Endothelial cell of umbilical vein (primary cell): ENCODE results near the gene CSF2. TPM values are rescaled to one million over a fixed set of nuclear protein-coding genes. Genes with fewer than 3 reads are reported as not detected.

Experiments used
- BruUV-seq: library from RNA; stranded (reverse); fragments of 400-500 nt; replicated peaks from 2 replicates; lab custom pipeline; 2021; lab: Mats Ljungman, UMichigan
- CTCF ChIA-PET: fragments of 300-600, 350-600 bp; sonication (Branson Sonifier 250); formaldehyde crosslinking; loops from one replicate; lab custom pipeline; 2021; ENCODE audit warnings: antibody characterized with exemption, inconsistent platforms; lab: Charles Lee
- POLR2A ChIA-PET: fragments of 300-600, 350-600 bp; sonication (Branson Sonifier 250); formaldehyde crosslinking; loops from one replicate; lab custom pipeline; 2021; ENCODE audit warnings: antibody characterized with exemption, inconsistent platforms; lab: Charles Lee
- DNase-seq: peaks from one replicate; pipeline ENCODE4 v3.0.0-alpha.2; 2011; ENCODE audit warnings: low read depth, low spot score
- FAIRE-seq: peaks from 2 replicates; lab custom pipeline; 2011; peaks lifted over from hg19 to GRCh38; lab: Jason Lieb, UNC
- H2AFZ ChIP-seq: 2 replicates; pipeline ENCODE4 v1.6.0; 2012; ENCODE audit warnings: low read depth, low read length, control low read depth, inconsistent platforms
- H3K27ac ChIP-seq: 2 replicates; pipeline ENCODE4 v1.5.1; 2011; ENCODE audit warnings: low read depth, mild to moderate bottlenecking, control low read depth, low read length, moderate library complexity; ENCODE audit not compliant: insufficient read depth
- H3K27me3 ChIP-seq, 2 experiments: 2 replicates each; pipeline versions ENCODE4 v1.6.0 to v1.6.1; 2011; ENCODE audit warnings: low read length in 2 of 2, mixed read lengths in 1 of 2; ENCODE audit not compliant: control insufficient read depth in 2 of 2, insufficient read depth in 2 of 2
- H3K36me3 ChIP-seq, 2 experiments: 2 replicates in 1 of 2; 3 replicates in 1 of 2; pipeline ENCODE4 v1.5.1; 2011; ENCODE audit warnings: low read length in 2 of 2, mild to moderate bottlenecking in 1 of 2, moderate library complexity in 1 of 2; ENCODE audit not compliant: control insufficient read depth in 2 of 2, insufficient read depth in 2 of 2; ENCODE audit errors: extremely low read depth in 1 of 2
- H3K4me1 ChIP-seq: 3 replicates; pipeline ENCODE4 v1.5.1; 2011; ENCODE audit warnings: mild to moderate bottlenecking, low read length; ENCODE audit not compliant: control insufficient read depth, insufficient read depth; ENCODE audit errors: extremely low read depth
- H3K4me2 ChIP-seq: 2 replicates; pipeline ENCODE4 v1.6.1; 2011; ENCODE audit warnings: low read length, control low read depth, mixed read lengths; ENCODE audit not compliant: insufficient read depth
- H3K4me3 ChIP-seq, 3 experiments: fragments of 200-600 bp in 1 of 3; sonication (generic), shearing (Covaris generic) in 1 of 3; replicated peaks in 1 of 3; 2 replicates each; pipeline ENCODE4 v1.5.1; 2011 to 2016; ENCODE audit warnings: control low read depth in 3 of 3, low read length in 3 of 3, mild to moderate bottlenecking in 2 of 3, inconsistent platforms in 1 of 3, low read depth in 1 of 3, moderate library complexity in 1 of 3; ENCODE audit not compliant: insufficient read depth in 1 of 3
- H3K79me2 ChIP-seq: 2 replicates; pipeline ENCODE4 v1.6.0; 2012; ENCODE audit warnings: low read length, inconsistent platforms; ENCODE audit not compliant: control insufficient read depth, insufficient read depth
- H3K9ac ChIP-seq: replicated peaks from 2 replicates; pipeline ENCODE3; 2011; ENCODE audit warnings: low read length, control low read depth; ENCODE audit not compliant: insufficient read depth; ENCODE audit errors: extremely low read depth
- H3K9me1 ChIP-seq: replicated peaks from 3 replicates; pipeline ENCODE4 v1.6.0; 2011; ENCODE audit warnings: mild to moderate bottlenecking, low read length; ENCODE audit not compliant: control insufficient read depth, insufficient read depth; ENCODE audit errors: extremely low read depth
- H3K9me3 ChIP-seq: replicated peaks from 2 replicates; pipeline ENCODE4 v1.5.1; 2012; ENCODE audit warnings: low read length, inconsistent platforms; ENCODE audit not compliant: control insufficient read depth, insufficient read depth
- H4K20me1 ChIP-seq: replicated peaks from 2 replicates; pipeline ENCODE3; 2011; ENCODE audit warnings: mild to moderate bottlenecking, low read length; ENCODE audit not compliant: control insufficient read depth, insufficient read depth; ENCODE audit errors: extremely low read depth
- CTCF ChIP-seq, 2 donors: IDR thresholded peaks; 1 replicate in 1 of 2; 2 replicates in 1 of 2; pipeline ENCODE4 v1.5.1; 2011; ENCODE audit warnings: low read length in 2 of 2, mild to moderate bottlenecking in 2 of 2, moderate library complexity in 2 of 2, control low read depth in 1 of 2, inconsistent platforms in 1 of 2, low read depth in 1 of 2; ENCODE audit not compliant: insufficient read depth in 1 of 2; ENCODE audit errors: extremely low read depth in 1 of 2
- EZH2 ChIP-seq: IDR thresholded peaks from 2 replicates; pipeline ENCODE4 v1.6.1; 2012; ENCODE audit warnings: borderline replicate concordance, low read depth, mild to moderate bottlenecking, moderate library complexity, low read length, inconsistent platforms; ENCODE audit not compliant: severe bottlenecking
- FOS ChIP-seq: IDR thresholded peaks from 2 replicates; pipeline ENCODE4 v1.6.1; 2011; ENCODE audit warnings: mild to moderate bottlenecking, low read length, moderate library complexity, borderline replicate concordance; ENCODE audit not compliant: insufficient read depth
- GATA2 ChIP-seq: IDR thresholded peaks from 2 replicates; pipeline ENCODE4 v1.7.0; 2011; ENCODE audit warnings: low read depth, mild to moderate bottlenecking, moderate library complexity, mixed read lengths, low read length; ENCODE audit not compliant: insufficient read length, insufficient read depth
- JUN ChIP-seq: IDR thresholded peaks from 2 replicates; pipeline ENCODE4 v1.6.1; 2011; ENCODE audit warnings: borderline replicate concordance, low read depth; ENCODE audit not compliant: insufficient read length, insufficient read depth
- MAX ChIP-seq: IDR thresholded peaks from 2 replicates; pipeline ENCODE4 v1.6.1; 2011; ENCODE audit not compliant: insufficient read depth, insufficient read length
- MYC ChIP-seq: IDR thresholded peaks from one replicate; pipeline ENCODE4 v1.6.1; 2011; ENCODE audit warnings: mild to moderate bottlenecking, low read depth, low read length
- POLR2A ChIP-seq: IDR thresholded peaks from 2 replicates; pipeline ENCODE4 v1.6.1; 2012; ENCODE audit warnings: low read depth, mild to moderate bottlenecking, control low read depth, low read length
- POLR2AphosphoS5 ChIP-seq: IDR thresholded peaks from 2 replicates; pipeline ENCODE4 v1.6.1; 2012; ENCODE audit warnings: low read depth, mild to moderate bottlenecking, control low read depth, low read length, moderate library complexity; ENCODE audit not compliant: insufficient read depth
- dilution Hi-C: fragments of 300-500 bp; cut with MboI; formaldehyde crosslinking; loops from one replicate; pipeline ENCODE4 v1.15.0; 2019; ENCODE audit warnings: low sequenced_read_pairs; ENCODE audit not compliant: extremely low pct_ligation_motif_present
- intact Hi-C: fragments of 100-400 bp; cut with micrococcal nuclease; formaldehyde crosslinking; loops from one replicate; pipeline ENCODE4 v1.10.0; 2022
- polyA plus RNA-seq, 4 experiments: library from polyadenylated mRNA; depleted of rRNA in 3 of 4; stranded (reverse) in 3 of 4; unstranded in 1 of 4; fragments of >200 nt; gene quantifications; 2 replicates each; pipeline versions ENCODE4 v1.2.1 to v1.2.3, GENCODE V29; 2011 to 2012; ENCODE audit warnings: missing spikeins in 1 of 4
- total RNA-seq: library from RNA; stranded (reverse); gene quantifications from 2 replicates; pipeline ENCODE4 v1.2.3, GENCODE V29; 2021

CSF2 gene
- total and polyA plus RNA-seq, 2 donors (not counting 3 experiments of a cell fraction or from before 2014, with no cell fraction given): not detected

- Histone ChIP-seq H3K9ac (no peak overlapping the region), H3K9me3 (no peaks in the 10 kb centered on the region), H3K79me2 (no peaks in the 10 kb centered on the region), H4K20me1 (no peaks in the 10 kb centered on the region), H3K4me3 (no peak overlapping the region), H3K27me3 (no peaks in the 10 kb centered on the region), H3K27ac (no peak overlapping the region), H3K4me2 (no peak overlapping the region), H3K4me1 (peaks cover 13% of the 10 kb centered on the region), H2AFZ (no peak overlapping the region), H3K9me1 (no peaks in the 10 kb centered on the region), H3K36me3 (no peaks in the 10 kb centered on the region)
- intact Hi-C loops: no loop called here
- DNase-seq (no peak), FAIRE-seq (no peak)
- no peak for TF ChIP-seq JUN
- no peak for TF ChIP-seq MYC
- TF ChIP-seq CTCF (IDR thresholded peaks at IDR 0.05; ENCODE audit: extremely low read depth in 1 of 2, insufficient read depth in 1 of 2, low read depth in 1 of 2, low read length in 2 of 2): no peak
- CTCF ChIA-PET: no interaction called here
- BruUV-seq: no TSS peak
- POLR2A ChIA-PET: no interaction called here
- dilution Hi-C loops: no loop called here
Measured at GRCh38 chr5:132076983-132077382, 3.4 kb downstream of the CSF2 start.

GRCh38 chr5:132079081-132079480 is 5.5 kb downstream of the CSF2 start:
- Histone ChIP-seq H3K4me3 (no peak overlapping the region), H3K4me2 (no peak overlapping the region), H3K36me3 (no peaks in the 10 kb centered on the region), H4K20me1 (no peaks in the 10 kb centered on the region), H3K9me1 (no peaks in the 10 kb centered on the region), H2AFZ (no peak overlapping the region), H3K27me3 (no peaks in the 10 kb centered on the region), H3K9ac (no peak overlapping the region), H3K27ac (no peak overlapping the region), H3K4me1 (peaks cover 2% of the 10 kb centered on the region), H3K9me3 (no peaks in the 10 kb centered on the region), H3K79me2 (no peaks in the 10 kb centered on the region)
- no peak for FAIRE-seq
- dilution Hi-C loops: no loop called here
- TF ChIP-seq CTCF (IDR thresholded peaks at IDR 0.05; ENCODE audit: extremely low read depth in 1 of 2, insufficient read depth in 1 of 2, low read depth in 1 of 2, low read length in 2 of 2) (no peak), POLR2A (no peak), MYC (no peak), POLR2AphosphoS5 (no peak), FOS (no peak), MAX (no peak), GATA2 (no peak), JUN (no peak), EZH2 (no peak)
- BruUV-seq: no TSS peak
- DNase-seq: no peak
- ChIA-PET POLR2A (no interaction called here), CTCF (no interaction called here)
- intact Hi-C loops: no loop called here
